ENCODE results near the gene DHX15.

DNA sequence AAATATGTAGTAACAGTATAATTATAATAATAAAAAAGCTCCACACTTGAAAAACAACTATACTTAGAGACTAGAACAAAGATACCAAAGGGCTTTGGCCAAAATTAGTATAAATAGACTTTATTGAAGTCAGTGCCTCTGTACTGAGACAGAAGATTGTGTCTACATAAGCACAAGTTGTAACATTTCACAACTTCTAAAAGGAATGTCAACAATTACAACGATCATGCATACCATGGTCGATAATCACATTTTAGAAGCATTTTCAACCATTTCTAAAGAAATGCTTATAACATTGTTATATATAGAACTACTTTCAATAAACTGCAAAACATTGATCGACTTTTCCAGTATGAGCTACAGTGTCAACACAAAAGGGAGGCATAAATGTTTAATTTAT lies 57.0 kb downstream of the DHX15 start:
- TF ChIP-seq, protein P1, sequence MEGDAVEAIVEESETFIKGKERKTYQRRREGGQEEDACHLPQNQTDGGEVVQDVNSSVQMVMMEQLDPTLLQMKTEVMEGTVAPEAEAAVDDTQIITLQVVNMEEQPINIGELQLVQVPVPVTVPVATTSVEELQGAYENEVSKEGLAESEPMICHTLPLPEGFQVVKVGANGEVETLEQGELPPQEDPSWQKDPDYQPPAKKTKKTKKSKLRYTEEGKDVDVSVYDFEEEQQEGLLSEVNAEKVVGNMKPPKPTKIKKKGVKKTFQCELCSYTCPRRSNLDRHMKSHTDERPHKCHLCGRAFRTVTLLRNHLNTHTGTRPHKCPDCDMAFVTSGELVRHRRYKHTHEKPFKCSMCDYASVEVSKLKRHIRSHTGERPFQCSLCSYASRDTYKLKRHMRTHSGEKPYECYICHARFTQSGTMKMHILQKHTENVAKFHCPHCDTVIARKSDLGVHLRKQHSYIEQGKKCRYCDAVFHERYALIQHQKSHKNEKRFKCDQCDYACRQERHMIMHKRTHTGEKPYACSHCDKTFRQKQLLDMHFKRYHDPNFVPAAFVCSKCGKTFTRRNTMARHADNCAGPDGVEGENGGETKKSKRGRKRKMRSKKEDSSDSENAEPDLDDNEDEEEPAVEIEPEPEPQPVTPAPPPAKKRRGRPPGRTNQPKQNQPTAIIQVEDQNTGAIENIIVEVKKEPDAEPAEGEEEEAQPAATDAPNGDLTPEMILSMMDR (IDR thresholded peaks at IDR 0.05; ENCODE audit: low read length), result no peak
- TF ChIP-seq EZH2 (IDR thresholded peaks at IDR 0.05; ENCODE audit: borderline replicate concordance, low read length), result no peak

Measured in OCI-LY1 (cell line).